ENCODE data around the gene TGIF2. TPM values are rescaled to one million over a fixed set of nuclear protein-coding genes. Genes with fewer than 3 reads are reported as not detected.

The TGIF2 gene
- total and polyA plus RNA-seq, 11 donors = 2.1 to 14.9 (median 7.9) TPM

GRCh38 chr20:36601540-36601939 lies 28.1 kb downstream of the TGIF2 start:
- intact Hi-C loops (cut with DNase I) = loop anchor here in 4 of 10 donors (5.0 to 10.0 kb wide), 4 partner anchors 49 to 397 kb away; a partner anchor contains a TSS
- Histone ChIP-seq H3K4me3 (no peak overlapping the region), H3K9me3 (no peaks in the 10 kb centered on the region), H3K4me1 (peaks cover 0 to 38% (median 11%) of the 10 kb centered on the region in 12 donors), H3K27me3 (no peaks in the 10 kb centered on the region), H3K27ac (no peak overlapping the region), H3K36me3 (no peaks in the 10 kb centered on the region)
- DNase-seq (no peak), ATAC-seq (no peak)
- WGBS, 4 donors = 32 to 61% (median 50%) methylated on average over 1 of the region's 1 CpG
- TF ChIP-seq POLR2A (IDR thresholded peaks at IDR 0.05) (no peak), CTCF (IDR thresholded peaks at IDR 0.05) (no peak)

DNA sequence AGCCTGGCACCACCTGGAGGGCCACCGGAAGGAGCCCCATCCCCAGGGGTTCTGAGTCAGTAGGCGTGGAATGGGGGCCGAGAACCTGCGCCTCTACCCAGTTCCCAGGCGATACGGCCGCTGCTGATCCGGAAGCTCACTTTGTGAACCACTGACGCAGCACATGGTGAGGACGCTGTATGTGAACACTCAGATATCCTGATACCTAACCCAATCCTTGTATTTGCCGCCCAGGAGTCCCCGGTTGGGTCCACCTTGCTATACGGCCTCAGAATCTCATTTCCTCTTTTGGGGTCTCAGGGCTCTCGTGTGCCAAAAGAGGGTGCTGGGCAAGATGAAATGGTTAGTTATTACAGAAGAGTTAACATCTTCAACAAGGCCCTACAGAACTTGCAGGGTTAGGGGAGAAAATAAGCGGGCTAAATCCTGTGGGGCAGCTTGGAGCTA lies 31.6 kb downstream of the TGIF2 start:
- Histone ChIP-seq H3K4me3 (peak overlapping the region in 11 of 12 donors; percentile 78 to 99 (median 93)), H3K27ac (peak overlapping the region; percentile 43 to 96 (median 88)), H3K4me1 (peaks cover 4 to 40% (median 21%) of the 10 kb centered on the region in 12 donors), H3K36me3 (peaks cover 0 to 25% (median 22%) of the 10 kb centered on the region in 9 donors), H3K9me3 (no peaks in the 10 kb centered on the region), H3K27me3 (no peaks in the 10 kb centered on the region)
- TF ChIP-seq POLR2A (IDR thresholded peaks at IDR 0.05) (no peak), CTCF (IDR thresholded peaks at IDR 0.05) (no peak)
- peak; percentile 27 to 64 (median 44) for DNase-seq
- intact Hi-C loops (cut with DNase I) = loop anchor here in 9 of 10 donors (1.0 to 10.0 kb wide), 9 partner anchors 33 to 400 kb away; partner anchors contain the start of genes DSN1 (in 1 of the 9), NDRG3 (in 1 of the 9) and TGIF2 (in 1 of the 9)
- WGBS, 4 donors = 45 to 67% (median 59%) methylated on average over 15 of the region's 15 CpGs
- peak in 3 of 4 donors; percentile 1 to 23 (median 17) for ATAC-seq

- Histone ChIP-seq H3K27me3 (no peaks in the 10 kb centered on the region), H3K4me3 (peak within 1 kb of the TSS; percentile 78 to 99 (median 93)), H3K9me3 (no peaks in the 10 kb centered on the region), H3K27ac (peak within 1 kb of the TSS; percentile 72 to 96 (median 88)), H3K4me1 (peaks cover 4 to 34% (median 20%) of the 10 kb centered on the region in 12 donors), H3K36me3 (peaks cover 0 to 31% (median 28%) of the 10 kb centered on the region in 9 donors)
- 0 to 3% (median 0%) methylated on average over 8 to 90 of the region's 90 CpGs for WGBS, 4 donors
- intact Hi-C loops (cut with DNase I) = loop anchor here in 8 of 10 donors (1.0 to 10.0 kb wide), 8 partner anchors 33 to 401 kb away; partner anchors contain the start of genes DSN1 (in 1 of the 8), NDRG3 (in 1 of the 8) and TGIF2 (in 1 of the 8)
- ATAC-seq = peak; percentile 97 to 99 (median 98)
- TF ChIP-seq CTCF (IDR thresholded peaks at IDR 0.05) (peak; percentile 76 to 98 (median 94)), POLR2A (IDR thresholded peaks at IDR 0.05) (peak in 1 of 2 donors; percentile 90)
- peak; percentile 99 to 100 (median 99) for DNase-seq
Observed at GRCh38 chr20:36605399-36606157, 32.2 kb downstream of the TGIF2 start, which contains the start of gene RAB5IF. TSS of gene RAB5IF (plus strand) at chr20:36605779. CDS start at chr20:36605952, 173 bp downstream.

All from heart left ventricle (tissue), 16 donors.